Neural cell (in vitro differentiated cells): ENCODE results near the gene APOH.

Source experiments
- EP300 ChIP-seq: fragments of 450-650 bp; conservative IDR thresholded peaks from 2 replicates; pipeline ENCODE4 v1.6.1; 2014; ENCODE audit warnings: antibody characterized with exemption, mild to moderate bottlenecking, moderate library complexity; ENCODE audit not compliant: poor library complexity, severe bottlenecking
- POLR2AphosphoS5 ChIP-seq: IDR thresholded peaks from 2 replicates; pipeline ENCODE4 v1.6.1; 2012

GRCh38 chr17:66221343-66221742 lies 7.9 kb downstream of the APOH start:
- TF ChIP-seq POLR2AphosphoS5 (no peak), EP300 (no peak)
